Epithelial cell of esophagus (primary cell): Measurements from ENCODE around the gene ALKBH5.

Experiments
- DNase-seq: peaks from one replicate; pipeline ENCODE4 v3.0.0; 2010; ENCODE audit warnings: low read depth
- H3K4me3 ChIP-seq: 2 replicates; pipeline ENCODE4 v1.5.1; 2011; ENCODE audit warnings: mild to moderate bottlenecking, low read length, control low read depth
- TF ChIP-seq, protein P1 (sequence below): IDR thresholded peaks from 2 replicates; pipeline ENCODE4 v1.5.1; 2011; ENCODE audit warnings: low read depth, mild to moderate bottlenecking, low read length, control low read depth, inconsistent platforms; ENCODE audit not compliant: insufficient read depth; ENCODE audit errors: missing control alignments

Gene ALKBH5

DNA sequence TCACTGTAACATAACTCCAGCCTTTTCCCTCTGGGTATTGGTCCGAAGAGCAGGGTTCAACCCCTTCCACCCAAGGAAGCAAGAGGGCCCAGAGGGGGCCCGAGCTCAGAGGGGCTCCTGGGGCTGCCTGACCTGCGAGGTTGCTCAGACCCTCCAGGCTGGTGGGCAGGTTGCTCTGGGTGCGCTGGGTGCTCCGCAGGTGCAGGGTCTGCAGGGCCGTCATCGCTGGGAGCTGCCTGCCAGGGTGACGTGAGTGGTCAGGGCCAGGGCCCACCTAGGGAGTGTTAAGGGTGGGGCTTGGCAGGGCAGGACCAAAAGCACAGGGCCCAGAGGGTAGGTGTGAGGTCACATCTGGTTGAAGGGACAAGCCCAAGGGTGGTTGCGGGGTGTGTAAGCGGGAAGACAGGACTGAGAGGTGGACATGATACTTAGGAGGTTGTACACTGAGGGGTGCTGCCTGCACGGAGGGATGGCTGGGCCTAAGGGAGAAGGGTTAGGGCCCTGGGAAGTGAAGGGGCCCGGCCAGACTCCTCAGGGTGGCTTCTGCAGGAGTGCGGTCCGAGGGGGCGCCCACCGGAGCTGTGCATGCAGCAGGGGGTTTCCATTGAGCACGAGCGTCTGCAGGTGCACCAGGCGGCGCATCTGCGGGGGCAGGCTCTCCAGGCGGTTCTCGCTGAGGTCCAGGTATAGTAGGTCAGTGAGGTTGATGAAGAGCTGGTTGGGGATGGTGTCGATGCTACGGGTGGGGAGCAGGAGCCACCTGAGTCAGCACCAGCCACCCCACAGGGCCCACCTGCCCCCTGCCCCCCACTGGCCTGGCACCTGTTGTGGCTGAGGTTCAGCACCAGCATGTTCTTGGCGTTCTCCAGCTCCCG lies 70.6 kb downstream of the ALKBH5 start:
- TF ChIP-seq, protein P1, sequence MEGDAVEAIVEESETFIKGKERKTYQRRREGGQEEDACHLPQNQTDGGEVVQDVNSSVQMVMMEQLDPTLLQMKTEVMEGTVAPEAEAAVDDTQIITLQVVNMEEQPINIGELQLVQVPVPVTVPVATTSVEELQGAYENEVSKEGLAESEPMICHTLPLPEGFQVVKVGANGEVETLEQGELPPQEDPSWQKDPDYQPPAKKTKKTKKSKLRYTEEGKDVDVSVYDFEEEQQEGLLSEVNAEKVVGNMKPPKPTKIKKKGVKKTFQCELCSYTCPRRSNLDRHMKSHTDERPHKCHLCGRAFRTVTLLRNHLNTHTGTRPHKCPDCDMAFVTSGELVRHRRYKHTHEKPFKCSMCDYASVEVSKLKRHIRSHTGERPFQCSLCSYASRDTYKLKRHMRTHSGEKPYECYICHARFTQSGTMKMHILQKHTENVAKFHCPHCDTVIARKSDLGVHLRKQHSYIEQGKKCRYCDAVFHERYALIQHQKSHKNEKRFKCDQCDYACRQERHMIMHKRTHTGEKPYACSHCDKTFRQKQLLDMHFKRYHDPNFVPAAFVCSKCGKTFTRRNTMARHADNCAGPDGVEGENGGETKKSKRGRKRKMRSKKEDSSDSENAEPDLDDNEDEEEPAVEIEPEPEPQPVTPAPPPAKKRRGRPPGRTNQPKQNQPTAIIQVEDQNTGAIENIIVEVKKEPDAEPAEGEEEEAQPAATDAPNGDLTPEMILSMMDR = no peak
- no peak for DNase-seq
- no peak overlapping the region for H3K4me3 ChIP-seq

DNA sequence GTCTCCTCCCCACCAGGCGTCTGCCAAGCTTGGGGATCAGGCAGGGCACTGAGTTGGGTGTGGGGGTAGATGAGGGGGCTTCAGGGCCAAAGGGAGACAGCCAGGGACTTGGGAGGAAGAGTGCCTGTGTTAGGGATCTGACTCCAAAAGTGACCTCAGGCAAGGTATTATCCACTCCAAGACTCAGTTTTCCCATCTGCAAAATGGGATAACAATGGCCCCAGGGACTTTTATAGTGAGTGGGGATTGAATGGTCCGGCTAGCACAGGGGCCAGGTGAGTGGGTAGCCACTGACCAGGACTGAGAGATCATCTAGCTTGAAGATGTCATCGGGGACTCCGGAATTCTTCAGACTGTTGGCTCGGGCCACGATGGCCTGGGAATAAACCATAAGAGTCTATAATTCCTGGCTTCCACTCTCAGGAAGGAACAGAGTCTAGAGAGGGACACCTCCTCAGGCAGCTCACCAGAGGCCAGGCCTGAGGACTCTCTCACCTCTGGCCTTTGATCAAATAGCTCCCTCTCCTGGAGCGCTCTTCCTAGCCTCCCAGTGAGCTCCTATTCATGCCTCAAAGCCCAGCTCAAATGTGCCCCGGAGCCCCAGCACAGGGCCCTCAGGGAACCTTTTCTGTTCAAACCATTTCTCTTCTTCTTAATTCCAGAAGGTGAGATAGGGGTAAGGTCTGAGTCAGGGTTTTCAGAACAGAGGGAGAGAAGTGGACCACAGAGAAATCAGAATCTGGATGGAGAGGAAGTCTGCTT lies 71.4 kb downstream of the ALKBH5 start:
- TF ChIP-seq, protein P1 = no peak
- no peak overlapping the region for H3K4me3 ChIP-seq
- no peak for DNase-seq

DNA sequence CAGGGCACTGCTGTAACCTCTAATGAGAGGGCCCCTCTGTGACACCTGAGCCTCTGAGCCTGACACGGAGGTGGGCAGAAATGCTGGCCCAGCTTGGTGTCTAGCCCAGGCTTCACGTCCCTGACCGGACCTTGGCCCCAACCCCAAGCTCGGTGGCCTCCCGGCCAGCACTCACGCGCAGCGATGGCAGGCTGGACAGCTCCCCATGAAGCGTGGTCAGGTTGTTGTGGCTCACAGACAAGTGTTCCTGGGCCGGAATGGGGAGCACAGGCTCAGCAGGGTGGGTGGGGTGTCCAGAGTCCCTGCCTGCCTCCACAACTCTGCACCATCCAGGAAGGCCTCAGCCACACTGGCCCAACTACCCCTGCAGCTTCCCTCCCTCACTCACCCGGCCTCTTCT lies 72.7 kb downstream of the ALKBH5 start:
- TF ChIP-seq, protein P1 = no peak
- DNase-seq = no peak
- no peak overlapping the region for H3K4me3 ChIP-seq

DNA sequence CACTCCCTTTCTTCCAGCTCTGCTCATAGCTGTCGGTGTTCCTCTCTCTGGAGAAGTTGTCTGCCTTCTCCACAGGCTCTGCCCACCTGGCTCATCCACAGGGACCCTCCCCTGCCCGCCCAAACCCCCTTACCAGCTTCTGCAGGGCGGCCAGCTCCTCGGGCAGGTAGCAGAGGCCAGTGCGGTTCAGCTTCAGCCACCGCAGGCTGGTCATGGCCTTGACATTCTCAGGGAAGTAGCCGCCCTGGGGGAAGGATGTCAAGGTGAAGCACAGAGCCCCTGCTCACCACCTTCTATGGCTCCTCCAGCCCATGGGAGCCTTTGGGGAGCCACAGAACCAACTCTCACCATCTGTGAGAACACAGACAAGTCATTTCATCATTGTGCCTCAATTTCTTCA lies 73.1 kb downstream of the ALKBH5 start:
- peak overlapping the region; percentile 76 for H3K4me3 ChIP-seq
- no peak for DNase-seq
- TF ChIP-seq, protein P1 = no peak

DNA sequence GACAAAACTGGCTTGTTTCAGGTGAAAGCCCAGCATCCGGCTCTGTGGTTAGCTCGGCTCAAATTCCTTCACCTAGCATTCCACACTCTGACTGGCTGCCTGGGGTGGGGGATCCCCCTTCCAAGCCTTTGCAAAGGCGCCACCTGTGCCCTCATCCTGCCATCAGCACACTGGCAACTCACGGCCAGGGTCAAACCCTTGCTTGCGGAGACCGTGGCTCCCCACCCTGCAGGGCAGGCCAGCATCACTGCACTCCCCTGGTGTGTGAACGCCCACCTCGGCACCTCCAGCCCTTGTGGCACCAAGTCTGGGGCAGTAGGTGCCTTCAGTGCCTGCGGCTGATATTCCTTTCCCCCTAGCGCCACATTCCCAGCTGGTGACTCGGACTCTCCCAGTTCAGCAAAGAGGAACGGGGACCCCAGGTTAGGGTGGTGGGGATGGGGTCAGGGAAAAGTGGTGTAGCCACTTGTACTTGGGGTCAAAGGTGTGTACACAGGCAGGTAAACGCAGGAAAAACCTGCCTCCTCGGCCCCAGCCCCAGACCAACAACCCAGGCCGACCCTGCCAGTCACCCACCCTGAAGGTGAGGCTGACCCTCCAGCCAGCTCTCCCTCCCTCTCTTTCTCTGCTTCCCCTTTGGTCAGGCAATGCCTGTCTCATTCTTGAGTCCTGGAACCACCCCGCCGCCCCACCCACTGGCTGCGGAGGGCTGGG lies 73.8 kb downstream of the ALKBH5 start:
- TF ChIP-seq, protein P1 = no peak
- peak overlapping the region; percentile 76 for H3K4me3 ChIP-seq
- peak; percentile 75 for DNase-seq

DNA sequence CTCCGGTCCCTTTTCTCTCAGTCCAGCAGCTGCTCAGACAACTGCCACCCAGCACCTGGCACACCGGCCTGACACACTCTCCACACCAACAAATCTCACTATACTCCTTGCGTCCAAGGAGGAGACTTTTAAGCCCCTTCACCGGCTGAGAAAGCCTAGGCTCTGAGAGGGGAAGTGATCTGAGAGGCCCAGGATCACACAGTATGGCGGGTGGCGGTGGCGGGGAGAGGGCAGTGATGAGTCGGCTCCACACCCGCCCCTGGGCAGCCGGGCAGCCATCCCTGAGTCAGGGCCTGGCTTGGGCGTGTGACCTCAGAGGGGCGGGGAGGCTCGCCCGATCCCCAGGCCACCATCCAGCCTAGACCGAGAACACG lies 74.3 kb downstream of the ALKBH5 start:
- TF ChIP-seq, protein P1 = peak; percentile 6
- DNase-seq = peak; percentile 62

More for the DNA sequence above, 74.3 kb downstream of the ALKBH5 start:
- H3K4me3 ChIP-seq = peak overlapping the region; percentile 76
